SJSA1 (cell line): ENCODE data around the gene AK3. TPM values are rescaled to one million over a fixed set of nuclear protein-coding genes. Genes with fewer than 3 reads are reported as not detected.

Experiments used
- DNase-seq, 2 experiments: peaks; one replicate each; pipeline ENCODE4 v3.0.0-alpha.2; 2015 to 2020; ENCODE audit warnings: low spot score in 2 of 2, low read depth in 1 of 2
- H3K27ac ChIP-seq: fragments of 250-450 bp; sonication (Bioruptor Pico); 2 replicates; pipeline ENCODE4 v1.5.1; 2020; ENCODE audit warnings: mild to moderate bottlenecking, moderate library complexity
- H3K27me3 ChIP-seq: fragments of 250-450 bp; sonication (Bioruptor Pico); replicated peaks from 2 replicates; pipeline ENCODE4 v1.5.1; 2020; ENCODE audit warnings: mild to moderate bottlenecking, moderate library complexity
- H3K36me3 ChIP-seq: fragments of 250-450 bp; sonication (Bioruptor Pico); 2 replicates; pipeline ENCODE4 v1.5.1; 2020; ENCODE audit warnings: mild to moderate bottlenecking
- H3K4me1 ChIP-seq: fragments of 250-450 bp; sonication (Bioruptor Pico); replicated peaks from 2 replicates; pipeline ENCODE4 v1.6.1; 2021; ENCODE audit warnings: mild to moderate bottlenecking
- H3K4me3 ChIP-seq: fragments of 250-450 bp; sonication (Bioruptor Pico); 2 replicates; pipeline ENCODE4 v1.5.1; 2020; ENCODE audit warnings: mild to moderate bottlenecking
- H3K9me3 ChIP-seq: fragments of 250-450 bp; sonication (Bioruptor Pico); replicated peaks from 2 replicates; pipeline ENCODE4 v1.5.1; 2020; ENCODE audit warnings: mild to moderate bottlenecking
- total RNA-seq: library from RNA; depleted of rRNA; stranded (reverse); fragments of >200 nt; shearing (Covaris generic); gene quantifications from 2 replicates; pipeline ENCODE4 v1.2.3, GENCODE V29; 2014

The AK3 gene
- total RNA-seq, 1 experiment from 2014 or later, result 46.6 TPM

GRCh38 chr9:4680173-4680525 is 60.9 kb downstream of the AK3 start:
- Histone ChIP-seq H3K36me3 (peaks cover 6% of the 10 kb centered on the region; the same call in 1 of the 2 replicates), H3K27ac (no peak overlapping the region; the same call in 1 of the 2 replicates), H3K4me3 (peak overlapping the region; percentile 83), H3K4me1 (peaks cover 12% of the 10 kb centered on the region; the same call in 1 of the 2 replicates), H3K27me3 (no peaks in the 10 kb centered on the region), H3K9me3 (no peaks in the 10 kb centered on the region)
- peak in 1 of 2 experiments; percentile 4 for DNase-seq

DNA sequence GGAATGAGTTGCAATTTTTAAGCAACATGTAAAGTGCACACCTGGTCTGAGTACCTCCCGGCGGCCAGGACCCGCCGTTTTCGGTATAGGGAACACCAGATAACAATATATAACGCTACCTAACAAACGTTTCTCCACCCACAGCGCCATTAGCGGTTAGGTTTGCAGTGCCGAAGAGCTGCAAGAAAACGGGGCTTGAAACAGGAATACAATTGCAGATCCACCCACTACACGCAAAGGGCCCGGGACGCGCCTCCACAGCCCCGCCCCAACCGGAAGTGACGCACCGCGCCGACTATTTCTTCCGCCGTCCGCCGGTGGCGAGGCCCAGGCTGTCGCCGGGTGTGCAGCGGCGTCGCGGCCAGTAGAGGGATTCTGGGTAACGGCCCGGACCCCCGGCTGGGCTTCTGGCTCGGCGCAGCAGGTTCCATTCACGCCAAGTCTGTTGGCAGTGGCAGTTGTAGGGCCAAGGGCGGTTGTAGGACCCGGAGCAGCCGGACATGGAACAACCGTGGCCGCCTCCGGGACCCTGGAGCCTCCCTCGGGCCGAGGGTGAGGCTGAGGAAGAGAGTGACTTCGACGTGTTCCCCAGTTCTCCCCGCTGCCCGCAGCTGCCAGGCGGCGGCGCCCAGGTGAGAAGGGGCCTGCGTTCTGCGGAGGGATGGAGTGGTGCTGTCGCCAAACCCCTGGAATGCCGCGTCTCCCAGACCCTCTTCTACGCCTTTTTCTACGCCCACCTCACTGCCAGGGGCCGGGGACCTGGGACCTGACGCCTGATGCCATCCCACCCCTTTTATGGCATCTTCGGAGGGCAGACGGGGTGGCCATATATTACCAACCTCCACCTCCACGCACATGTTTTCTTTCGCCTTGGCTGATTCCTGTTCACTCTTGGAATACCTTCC is 61.5 kb downstream of the AK3 start, which contains the start of gene CDC37L1:
Gene CDC37L1, plus strand, starts transcription at position 302 of the 905 bp plus-strand sequence. Its CDS starts 199 bp downstream, at position 501.
- Histone ChIP-seq H3K27ac (peak within 1 kb of the TSS; percentile 92), H3K9me3 (no peaks in the 10 kb centered on the region), H3K36me3 (peaks cover 4% of the 10 kb centered on the region; the same call in 1 of the 2 replicates), H3K4me3 (peak within 1 kb of the TSS; percentile 83), H3K4me1 (peaks cover 12% of the 10 kb centered on the region; the same call in 1 of the 2 replicates), H3K27me3 (no peaks in the 10 kb centered on the region)
- DNase-seq, result peak; percentile 85 to 92

DNA sequence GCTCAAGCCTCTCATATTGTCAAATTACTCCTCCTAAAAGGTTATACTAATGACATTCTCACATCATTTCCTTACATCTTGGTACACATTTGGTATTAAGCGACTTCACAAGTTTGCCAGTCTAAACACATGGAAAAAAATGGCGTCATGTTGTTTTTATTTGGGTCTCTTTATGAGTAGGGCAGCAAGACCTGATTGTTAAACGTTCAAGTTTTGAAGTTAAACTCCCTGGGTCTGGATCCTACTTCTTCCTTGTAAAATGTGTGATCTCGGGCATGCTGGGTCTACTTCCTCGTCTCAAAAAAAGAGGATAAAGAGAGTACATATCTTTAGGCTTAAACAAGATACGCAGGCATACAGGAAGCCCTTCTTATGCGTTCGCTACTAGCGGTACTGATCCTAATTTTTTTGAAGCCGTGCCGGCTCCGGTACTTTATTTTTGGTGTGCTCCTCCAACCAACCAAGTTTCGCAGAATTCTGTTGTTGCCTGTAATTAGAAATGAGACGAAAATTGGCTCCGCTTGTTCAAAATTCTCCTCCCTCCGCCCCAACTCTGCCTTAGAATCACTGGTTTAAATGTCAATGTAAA is 62.2 kb downstream of the AK3 start:
- H3K27ac ChIP-seq, result peak overlapping the region; percentile 92
- H3K4me3 ChIP-seq, result peak overlapping the region; percentile 83
- H3K36me3 ChIP-seq, result peaks cover 4% of the 10 kb centered on the region; the same call in 1 of the 2 replicates
- H3K27me3 ChIP-seq, result no peaks in the 10 kb centered on the region
- H3K4me1 ChIP-seq, result peaks cover 12% of the 10 kb centered on the region; the same call in 1 of the 2 replicates
- H3K9me3 ChIP-seq, result no peaks in the 10 kb centered on the region
- peak in 1 of 2 experiments; percentile 55 for DNase-seq

DNA sequence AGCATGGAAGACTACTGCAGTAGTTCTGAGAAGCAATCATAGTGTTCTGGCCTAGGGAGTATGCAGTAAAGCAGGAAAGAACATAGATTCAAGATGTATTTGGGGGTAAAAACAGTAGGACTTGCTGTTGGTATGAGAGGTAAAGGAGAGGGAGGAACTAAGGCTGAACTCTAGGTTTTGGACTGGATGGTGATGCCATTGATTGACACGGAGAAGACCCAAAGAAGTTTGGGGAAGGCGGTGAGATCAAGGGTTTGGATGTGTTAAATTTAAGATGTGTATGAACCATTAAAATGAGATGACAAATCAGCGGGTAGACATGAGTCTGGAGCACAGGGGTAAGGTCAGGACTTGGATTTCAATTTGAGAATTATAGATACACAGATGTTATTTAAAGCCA is 63.6 kb downstream of the AK3 start:
- Histone ChIP-seq H3K9me3 (no peaks in the 10 kb centered on the region), H3K27ac (no peak overlapping the region), H3K36me3 (peaks cover 4% of the 10 kb centered on the region; the same call in 1 of the 2 replicates), H3K4me1 (peaks cover 12% of the 10 kb centered on the region; the same call in 1 of the 2 replicates), H3K27me3 (no peaks in the 10 kb centered on the region), H3K4me3 (no peak overlapping the region)
- DNase-seq, result no peak

- Histone ChIP-seq H3K27me3 (no peaks in the 10 kb centered on the region), H3K9me3 (no peaks in the 10 kb centered on the region), H3K27ac (no peak overlapping the region), H3K36me3 (peaks cover 3% of the 10 kb centered on the region; the same call in 1 of the 2 replicates), H3K4me3 (no peak overlapping the region), H3K4me1 (peaks cover 5% of the 10 kb centered on the region; the same call in 1 of the 2 replicates)
- DNase-seq, result no peak
These were observed 66.2 kb downstream of the AK3 start for GRCh38 chr9:4674783-4675182.

DNA sequence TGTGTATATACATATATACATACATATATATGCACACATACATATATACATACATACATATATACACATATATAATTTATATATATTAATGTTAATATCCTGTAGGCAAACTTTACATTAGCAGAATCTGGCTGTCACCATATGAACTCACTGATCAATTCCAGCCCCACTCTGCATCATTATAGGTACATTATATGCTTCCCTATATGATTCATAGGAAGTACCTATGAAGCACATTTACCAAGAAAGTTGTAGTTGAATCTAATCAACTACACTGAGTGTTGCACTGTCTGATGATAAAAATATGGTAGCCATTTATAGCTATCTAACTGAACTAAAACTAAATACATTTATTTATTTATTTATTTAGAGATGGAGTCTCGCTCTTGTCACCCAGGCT is 69.3 kb downstream of the AK3 start:
- H3K9me3 ChIP-seq, result no peaks in the 10 kb centered on the region
- H3K36me3 ChIP-seq, result no peaks in the 10 kb centered on the region
- DNase-seq, result no peak
- no peak overlapping the region for H3K27ac ChIP-seq
- H3K4me3 ChIP-seq, result no peak overlapping the region
- no peaks in the 10 kb centered on the region for H3K27me3 ChIP-seq
- H3K4me1 ChIP-seq, result no peaks in the 10 kb centered on the region

DNA sequence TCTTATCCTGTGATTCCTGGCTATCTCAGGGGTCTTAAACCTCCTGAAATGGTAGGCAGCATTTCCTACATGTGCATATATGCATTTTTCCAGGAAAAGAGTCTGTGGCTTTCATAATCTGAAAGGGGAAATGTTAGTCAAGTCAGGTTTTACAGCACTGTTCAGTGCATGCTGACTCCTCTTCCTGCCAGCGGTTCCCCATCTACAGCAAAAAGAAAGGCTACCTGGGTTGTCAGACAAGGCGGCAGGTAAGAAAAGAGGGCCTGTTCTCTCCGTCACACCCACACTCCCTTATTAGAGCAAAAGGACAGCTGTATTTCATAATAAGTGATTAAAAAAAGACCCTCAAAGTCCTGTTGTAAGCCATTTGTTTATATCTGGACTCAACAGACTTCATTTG is 70.4 kb downstream of the AK3 start:
- Histone ChIP-seq H3K4me1 (no peaks in the 10 kb centered on the region), H3K9me3 (no peaks in the 10 kb centered on the region), H3K27ac (no peak overlapping the region), H3K36me3 (no peaks in the 10 kb centered on the region), H3K4me3 (no peak overlapping the region), H3K27me3 (no peaks in the 10 kb centered on the region)
- no peak for DNase-seq

- Histone ChIP-seq H3K4me3 (no peak overlapping the region), H3K36me3 (no peaks in the 10 kb centered on the region), H3K27me3 (no peaks in the 10 kb centered on the region), H3K4me1 (no peaks in the 10 kb centered on the region), H3K27ac (no peak overlapping the region), H3K9me3 (no peaks in the 10 kb centered on the region)
- DNase-seq, result no peak
These were observed 71.1 kb downstream of the AK3 start for GRCh38 chr9:4669890-4670289.

DNA sequence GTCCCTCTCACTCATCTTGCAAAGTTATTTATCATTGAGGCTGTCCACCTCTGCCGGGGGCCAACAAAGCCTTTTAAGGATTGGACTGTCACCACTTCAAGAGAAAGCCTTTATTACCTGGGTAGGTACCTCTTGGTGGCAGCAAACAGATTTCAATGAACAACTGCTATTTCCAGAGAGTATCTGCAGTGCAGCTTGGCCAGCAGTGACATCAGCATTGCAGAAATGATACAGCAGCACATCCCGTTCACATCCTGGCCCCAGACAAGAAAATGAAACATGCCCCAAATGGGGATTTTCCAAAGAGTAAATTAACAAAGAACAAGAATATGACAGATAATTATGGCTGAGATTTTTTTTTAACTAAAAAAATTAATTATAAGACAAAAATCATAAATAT is 72.4 kb downstream of the AK3 start:
- Histone ChIP-seq H3K36me3 (no peaks in the 10 kb centered on the region), H3K4me3 (no peak overlapping the region), H3K9me3 (no peaks in the 10 kb centered on the region), H3K27me3 (no peaks in the 10 kb centered on the region), H3K27ac (no peak overlapping the region), H3K4me1 (peaks cover 3% of the 10 kb centered on the region; the same call in 1 of the 2 replicates)
- no peak for DNase-seq

DNA sequence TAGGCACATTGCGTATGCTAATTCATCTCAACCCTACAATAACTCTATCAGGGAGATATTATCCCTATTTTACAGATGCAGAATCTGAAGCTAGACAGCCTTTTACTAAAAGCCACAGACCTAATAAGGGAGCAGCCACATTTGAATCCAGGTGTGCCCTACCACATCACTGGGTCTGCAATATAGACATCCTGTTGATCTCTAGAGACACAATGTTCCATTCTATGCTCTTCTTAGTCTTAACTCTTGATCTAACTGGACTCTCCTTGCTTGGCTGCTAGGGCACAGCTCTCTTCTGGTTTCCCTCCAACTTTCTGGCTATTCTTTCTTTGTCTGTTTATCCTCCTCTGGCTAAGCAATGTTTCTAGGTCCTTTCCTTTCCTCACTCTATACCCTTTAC is 73.3 kb downstream of the AK3 start:
- no peaks in the 10 kb centered on the region for H3K36me3 ChIP-seq
- DNase-seq, result no peak
- no peaks in the 10 kb centered on the region for H3K27me3 ChIP-seq
- no peak overlapping the region for H3K4me3 ChIP-seq
- peaks cover 9% of the 10 kb centered on the region for H3K4me1 ChIP-seq
- H3K9me3 ChIP-seq, result no peaks in the 10 kb centered on the region
- H3K27ac ChIP-seq, result no peak overlapping the region

GRCh38 chr9:4666042-4666699 is 74.8 kb downstream of the AK3 start, which contains the start of gene SPATA6L:
SPATA6L (minus strand) TSS chr9:4666480; CDS start chr9:4666250, 230 bp downstream.
- Histone ChIP-seq H3K36me3 (no peaks in the 10 kb centered on the region), H3K4me1 (peaks cover 19% of the 10 kb centered on the region), H3K27ac (no peak within 1 kb of the TSS), H3K27me3 (no peaks in the 10 kb centered on the region), H3K4me3 (peak within 1 kb of the TSS; percentile 23), H3K9me3 (no peaks in the 10 kb centered on the region)
- no peak for DNase-seq

GRCh38 chr9:4665357-4665756 is 75.6 kb downstream of the AK3 start:
- peaks cover 19% of the 10 kb centered on the region for H3K4me1 ChIP-seq
- H3K27me3 ChIP-seq, result no peaks in the 10 kb centered on the region
- H3K4me3 ChIP-seq, result no peak overlapping the region
- H3K27ac ChIP-seq, result no peak overlapping the region
- no peaks in the 10 kb centered on the region for H3K9me3 ChIP-seq
- no peaks in the 10 kb centered on the region for H3K36me3 ChIP-seq
- DNase-seq, result no peak

GRCh38 chr9:4663956-4664355 is 77.0 kb downstream of the AK3 start:
- no peak for DNase-seq
- Histone ChIP-seq H3K4me1 (peaks cover 19% of the 10 kb centered on the region), H3K27me3 (no peaks in the 10 kb centered on the region), H3K36me3 (no peaks in the 10 kb centered on the region), H3K4me3 (no peak overlapping the region), H3K9me3 (no peaks in the 10 kb centered on the region), H3K27ac (no peak overlapping the region)
